Neural progenitor cell (in vitro differentiated cells): ENCODE data around the gene GAB3. TPM values are rescaled to one million over a fixed set of nuclear protein-coding genes. Genes with fewer than 3 reads are reported as not detected.

Experiments used
- DNase-seq: peaks from one replicate; pipeline ENCODE4 v3.0.0-alpha.2; 2016; ENCODE audit warnings: low spot score
- H2AFZ ChIP-seq: fragments of 200-600 bp; sonication (generic); replicated peaks from 2 replicates; pipeline ENCODE4 v1.6.1; 2016; ENCODE audit warnings: antibody characterized with exemption
- H3F3A ChIP-seq: fragments of 200-600 bp; sonication (generic); 2 replicates; pipeline ENCODE4 v1.6.1; 2016; ENCODE audit warnings: antibody characterized with exemption, low read depth
- H3K27ac ChIP-seq: fragments of 200-600 bp; sonication (generic); 2 replicates; pipeline ENCODE4 v1.5.1; 2016; ENCODE audit warnings: mild to moderate bottlenecking
- H3K27me3 ChIP-seq: fragments of 200-600 bp; sonication (generic); 2 replicates; pipeline ENCODE4 v1.6.1; 2016; ENCODE audit warnings: mild to moderate bottlenecking, moderate library complexity
- H3K36me3 ChIP-seq: fragments of 200-600 bp; sonication (generic); 2 replicates; pipeline ENCODE4 v1.5.1; 2016
- H3K4me1 ChIP-seq: fragments of 200-600 bp; sonication (generic); 2 replicates; pipeline ENCODE4 v1.6.1; 2016; ENCODE audit warnings: mixed run types
- H3K4me2 ChIP-seq: fragments of 200-600 bp; sonication (generic); 2 replicates; pipeline ENCODE4 v1.6.1; 2016
- H3K4me3 ChIP-seq: fragments of 200-600 bp; sonication (generic); 2 replicates; pipeline ENCODE4 v1.5.1; 2016
- H3K79me2 ChIP-seq: fragments of 200-600 bp; sonication (generic); 2 replicates; pipeline ENCODE4 v1.6.1; 2016; ENCODE audit warnings: low read depth
- H3K9ac ChIP-seq: fragments of 200-600 bp; sonication (generic); 2 replicates; pipeline ENCODE4 v1.6.1; 2016
- H3K9me3 ChIP-seq: fragments of 200-600 bp; sonication (generic); 2 replicates; pipeline ENCODE4 v1.5.1; 2016; ENCODE audit warnings: low read depth
- H4K20me1 ChIP-seq: fragments of 200-600 bp; sonication (generic); 2 replicates; pipeline ENCODE4 v1.6.1; 2016; ENCODE audit warnings: low read depth
- H3K27ac Mint-ChIP-seq: 3 replicates; pipeline ENCODE4 v1.8.0; 2021; ENCODE audit warnings: mixed read lengths
- H3K27me3 Mint-ChIP-seq: 2 replicates; pipeline ENCODE4 v1.8.0; 2022; ENCODE audit warnings: low read depth, mild to moderate bottlenecking, inconsistent platforms, moderate library complexity, mixed read lengths; ENCODE audit not compliant: insufficient read depth
- H3K36me3 Mint-ChIP-seq: 3 replicates; pipeline ENCODE4 v1.8.0; 2021; ENCODE audit warnings: mixed read lengths
- H3K4me1 Mint-ChIP-seq: 3 replicates; pipeline ENCODE4 v1.8.0; 2021; ENCODE audit warnings: mixed read lengths
- H3K4me3 Mint-ChIP-seq: 3 replicates; pipeline ENCODE4 v1.8.0; 2021; ENCODE audit warnings: mild to moderate bottlenecking, moderate library complexity, mixed read lengths
- H3K9me3 Mint-ChIP-seq: 3 replicates; pipeline ENCODE4 v1.8.0; 2020; ENCODE audit warnings: mixed read lengths
- EZH2 ChIP-seq: fragments of 200-600 bp; sonication (generic); IDR thresholded peaks from 2 replicates; pipeline ENCODE4 v1.6.1; 2017; ENCODE audit warnings: antibody characterized with exemption, mild to moderate bottlenecking, moderate library complexity
- EZH2phosphoT487 ChIP-seq: fragments of 200-600 bp; sonication (generic); IDR thresholded peaks from 2 replicates; pipeline ENCODE4 v1.6.1; 2017; ENCODE audit warnings: antibody characterized with exemption
- total RNA-seq: library from RNA; depleted of rRNA; stranded (reverse); fragments of >200 nt; gene quantifications from 2 replicates; pipeline ENCODE4 v1.2.3, GENCODE V29; 2015; ENCODE audit warnings: low replicate concordance
- TF ChIP-seq, protein P1 (sequence below): fragments of 200-600 bp; sonication (generic); IDR thresholded peaks from 2 replicates; pipeline ENCODE4 v1.5.1; 2017; ENCODE audit warnings: antibody characterized with exemption, mild to moderate bottlenecking

GAB3 gene
- total RNA-seq, 1 donor from 2014 or later = not detected

DNA sequence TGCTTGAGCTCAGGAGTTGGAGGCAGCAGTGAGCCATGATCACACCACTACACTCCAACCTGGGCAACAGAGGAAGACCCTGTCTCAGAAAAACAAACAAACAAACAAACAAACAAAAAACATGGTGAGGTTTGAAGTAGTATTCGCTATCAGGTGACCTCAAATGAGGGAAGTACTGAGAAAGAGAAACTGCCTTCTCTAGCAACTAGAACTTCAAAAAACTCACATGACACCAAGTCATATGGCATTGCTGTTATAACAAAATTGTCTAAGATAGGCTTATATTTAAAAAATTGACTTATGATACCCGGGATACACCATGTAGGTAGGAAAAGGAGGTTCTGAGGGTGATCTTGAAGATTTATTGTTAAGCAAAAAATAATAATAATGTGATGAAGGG lies 44.1 kb upstream of the GAB3 start:
- no peak for TF ChIP-seq EZH2phosphoT487
- no peak for TF ChIP-seq EZH2
- TF ChIP-seq, protein P1, sequence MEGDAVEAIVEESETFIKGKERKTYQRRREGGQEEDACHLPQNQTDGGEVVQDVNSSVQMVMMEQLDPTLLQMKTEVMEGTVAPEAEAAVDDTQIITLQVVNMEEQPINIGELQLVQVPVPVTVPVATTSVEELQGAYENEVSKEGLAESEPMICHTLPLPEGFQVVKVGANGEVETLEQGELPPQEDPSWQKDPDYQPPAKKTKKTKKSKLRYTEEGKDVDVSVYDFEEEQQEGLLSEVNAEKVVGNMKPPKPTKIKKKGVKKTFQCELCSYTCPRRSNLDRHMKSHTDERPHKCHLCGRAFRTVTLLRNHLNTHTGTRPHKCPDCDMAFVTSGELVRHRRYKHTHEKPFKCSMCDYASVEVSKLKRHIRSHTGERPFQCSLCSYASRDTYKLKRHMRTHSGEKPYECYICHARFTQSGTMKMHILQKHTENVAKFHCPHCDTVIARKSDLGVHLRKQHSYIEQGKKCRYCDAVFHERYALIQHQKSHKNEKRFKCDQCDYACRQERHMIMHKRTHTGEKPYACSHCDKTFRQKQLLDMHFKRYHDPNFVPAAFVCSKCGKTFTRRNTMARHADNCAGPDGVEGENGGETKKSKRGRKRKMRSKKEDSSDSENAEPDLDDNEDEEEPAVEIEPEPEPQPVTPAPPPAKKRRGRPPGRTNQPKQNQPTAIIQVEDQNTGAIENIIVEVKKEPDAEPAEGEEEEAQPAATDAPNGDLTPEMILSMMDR = no peak

DNA sequence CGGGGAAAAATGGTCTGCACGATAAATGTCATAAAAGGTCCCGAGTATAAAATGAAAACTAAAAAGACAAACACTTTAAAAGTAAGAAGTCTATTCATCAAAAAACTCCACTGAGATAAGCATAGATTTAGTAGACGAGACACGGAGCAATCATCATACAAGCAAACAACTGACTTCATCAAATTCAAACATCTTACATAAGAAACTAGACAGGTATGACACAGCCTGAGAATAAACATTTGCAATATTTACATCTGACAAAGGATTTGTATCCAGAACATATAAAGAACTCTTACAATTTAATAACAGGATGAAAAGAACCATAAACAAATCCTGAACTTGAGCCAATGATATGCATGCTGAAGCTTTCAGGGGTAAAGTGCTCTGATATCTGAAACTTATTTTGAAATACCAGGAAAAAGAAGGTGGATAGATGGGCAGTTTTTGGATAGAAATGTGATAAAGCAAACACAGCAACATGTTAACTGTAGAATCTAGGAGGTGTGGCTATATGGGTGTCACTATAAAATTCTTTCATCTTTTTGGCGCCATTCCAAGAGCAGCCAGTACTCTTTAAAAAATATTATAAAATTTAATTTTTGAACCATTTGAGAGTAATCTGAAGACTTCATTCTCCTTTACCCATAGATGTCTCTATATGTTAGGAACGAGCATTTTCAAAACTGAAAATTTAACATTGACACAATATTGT lies 42.4 kb upstream of the GAB3 start:
- H3K9ac ChIP-seq = no peak overlapping the region
- no peak for TF ChIP-seq EZH2phosphoT487
- TF ChIP-seq EZH2 = no peak
- TF ChIP-seq, protein P1 = no peak
- peaks cover 50% of the 10 kb centered on the region for H3K27me3 ChIP-seq
- no peaks in the 10 kb centered on the region for H3K36me3 ChIP-seq
- no peak overlapping the region for H3K4me3 ChIP-seq
- H3K4me2 ChIP-seq = no peak overlapping the region
- no peaks in the 10 kb centered on the region for H3K79me2 ChIP-seq
- peaks cover under 1% of the 10 kb centered on the region for H3K4me1 Mint-ChIP-seq
- H3K36me3 Mint-ChIP-seq = peaks cover 8% of the 10 kb centered on the region
- DNase-seq = no peak
- peaks cover 11% of the 10 kb centered on the region for H3K27me3 Mint-ChIP-seq
- H3K27ac ChIP-seq = no peak overlapping the region
- no peaks in the 10 kb centered on the region for H4K20me1 ChIP-seq
- peaks cover 4% of the 10 kb centered on the region for H3K9me3 Mint-ChIP-seq
- no peaks in the 10 kb centered on the region for H3K4me1 ChIP-seq
- peaks cover 2% of the 10 kb centered on the region for H3K9me3 ChIP-seq
- H2AFZ ChIP-seq = no peak overlapping the region
- H3K27ac Mint-ChIP-seq = no peak overlapping the region
- no peaks in the 10 kb centered on the region for H3F3A ChIP-seq
- H3K4me3 Mint-ChIP-seq = no peak overlapping the region

More for the DNA sequence above, 44.1 kb upstream of the GAB3 start:
- no peak overlapping the region for H3K9ac ChIP-seq
- no peak overlapping the region for H3K4me3 Mint-ChIP-seq
- no peaks in the 10 kb centered on the region for H3K4me1 ChIP-seq
- no peak overlapping the region for H3K4me2 ChIP-seq
- peaks cover 3% of the 10 kb centered on the region for H3K36me3 Mint-ChIP-seq
- H3K4me1 Mint-ChIP-seq = peaks cover 14% of the 10 kb centered on the region
- no peaks in the 10 kb centered on the region for H3K9me3 ChIP-seq
- peaks cover 9% of the 10 kb centered on the region for H3F3A ChIP-seq
- H3K79me2 ChIP-seq = no peaks in the 10 kb centered on the region
- peaks cover 11% of the 10 kb centered on the region for H3K27me3 Mint-ChIP-seq
- no peak overlapping the region for H3K4me3 ChIP-seq
- DNase-seq = no peak
- no peaks in the 10 kb centered on the region for H3K36me3 ChIP-seq
- H3K9me3 Mint-ChIP-seq = peaks cover 2% of the 10 kb centered on the region
- H3K27ac Mint-ChIP-seq = no peak overlapping the region
- no peak overlapping the region for H2AFZ ChIP-seq
- no peak overlapping the region for H3K27ac ChIP-seq
- H4K20me1 ChIP-seq = peaks cover 2% of the 10 kb centered on the region
- H3K27me3 ChIP-seq = peaks cover 62% of the 10 kb centered on the region

DNA sequence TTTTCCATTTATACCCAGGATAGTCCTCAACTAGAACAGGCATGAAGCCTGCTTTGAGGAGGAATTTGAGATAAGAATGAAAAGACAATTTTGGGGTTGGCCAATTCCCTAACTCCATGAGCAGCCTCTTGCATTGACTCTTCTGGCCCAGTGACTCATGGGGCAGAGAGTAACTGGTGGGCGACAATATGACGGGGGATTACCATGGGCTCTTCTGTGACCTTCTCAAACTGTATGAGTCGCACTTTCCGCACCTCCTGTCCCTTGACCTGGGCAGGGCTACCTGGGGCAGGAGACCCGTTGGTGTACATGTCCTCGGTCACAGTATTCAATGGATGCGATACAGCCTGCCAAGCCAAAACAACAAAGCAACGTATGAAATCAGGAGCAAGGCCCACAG lies 41.1 kb upstream of the GAB3 start:
- Histone ChIP-seq H3K4me2 (no peak overlapping the region), H3K79me2 (no peaks in the 10 kb centered on the region), H2AFZ (no peak overlapping the region), H3K27me3 (peaks cover 37% of the 10 kb centered on the region), H3F3A (no peaks in the 10 kb centered on the region), H3K9ac (no peak overlapping the region), H3K36me3 (no peaks in the 10 kb centered on the region), H3K27ac (no peak overlapping the region), H3K4me1 (no peaks in the 10 kb centered on the region), H4K20me1 (no peaks in the 10 kb centered on the region), H3K4me3 (no peak overlapping the region), H3K9me3 (peaks cover 5% of the 10 kb centered on the region)
- peaks cover 8% of the 10 kb centered on the region for H3K36me3 Mint-ChIP-seq
- H3K27me3 Mint-ChIP-seq = peaks cover 11% of the 10 kb centered on the region
- no peak overlapping the region for H3K4me3 Mint-ChIP-seq
- no peak for DNase-seq
- TF ChIP-seq, protein P1 = no peak
- TF ChIP-seq EZH2 (no peak), EZH2phosphoT487 (no peak)
- H3K27ac Mint-ChIP-seq = no peak overlapping the region
- H3K4me1 Mint-ChIP-seq = no peaks in the 10 kb centered on the region
- H3K9me3 Mint-ChIP-seq = peaks cover 9% of the 10 kb centered on the region
